HG03139 (cell line): ENCODE data around the gene EMP1.
A peak's percentile ranks its signal among the peaks of the same experiment; 100 is the strongest.

Source experiments
- ATAC-seq: cut with Tn5 transposase; IDR thresholded peaks from one replicate; pipeline ENCODE4 v1.9.1; 2021; ENCODE audit not compliant: unreplicated experiment

Gene EMP1, protein sequence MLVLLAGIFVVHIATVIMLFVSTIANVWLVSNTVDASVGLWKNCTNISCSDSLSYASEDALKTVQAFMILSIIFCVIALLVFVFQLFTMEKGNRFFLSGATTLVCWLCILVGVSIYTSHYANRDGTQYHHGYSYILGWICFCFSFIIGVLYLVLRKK

GRCh38 chr12:13196130-13196921 is at the start of gene EMP1:
TSS of gene EMP1 (plus strand) at chr12:13196726. CDS start at chr12:13211511, 14,785 bp downstream.
- ATAC-seq: peak; percentile 80

GRCh38 chr12:13147688-13148484 is 48.6 kb upstream of the EMP1 start:
- ATAC-seq: no peak

GRCh38 chr12:13148485-13148847 is 48.1 kb upstream of the EMP1 start:
- no peak for ATAC-seq

- ATAC-seq: no peak
These were observed 47.1 kb upstream of the EMP1 start for GRCh38 chr12:13149411-13149810.

GRCh38 chr12:13152281-13152680 is 44.2 kb upstream of the EMP1 start:
- no peak for ATAC-seq

GRCh38 chr12:13152756-13153155 is 43.8 kb upstream of the EMP1 start:
- ATAC-seq: no peak

DNA sequence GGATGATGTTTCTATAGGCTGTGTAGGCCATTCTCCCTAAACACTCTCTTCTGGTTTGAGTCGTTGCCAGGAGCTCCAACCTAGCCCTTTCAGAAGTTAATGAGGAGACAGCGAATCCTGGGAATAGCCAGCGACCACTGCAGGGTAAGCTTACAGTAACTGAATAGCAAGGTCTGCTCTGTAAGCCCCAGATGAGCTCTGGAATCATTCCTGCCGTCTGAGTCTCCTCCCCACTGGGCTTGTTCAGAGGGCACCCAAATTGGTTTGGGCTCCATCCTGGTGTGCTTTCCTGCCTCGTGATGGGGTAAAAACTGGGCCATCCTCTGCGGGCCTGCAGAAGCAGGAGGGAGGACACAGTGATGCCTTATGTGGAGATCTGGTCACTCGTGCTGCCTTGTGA is 43.3 kb upstream of the EMP1 start:
- no peak for ATAC-seq

- ATAC-seq: no peak
These were observed 42.4 kb upstream of the EMP1 start for GRCh38 chr12:13154027-13154538.

- no peak for ATAC-seq
These were observed 41.7 kb upstream of the EMP1 start for GRCh38 chr12:13154831-13155230.

GRCh38 chr12:13156277-13156676 is 40.2 kb upstream of the EMP1 start:
- ATAC-seq: no peak

DNA sequence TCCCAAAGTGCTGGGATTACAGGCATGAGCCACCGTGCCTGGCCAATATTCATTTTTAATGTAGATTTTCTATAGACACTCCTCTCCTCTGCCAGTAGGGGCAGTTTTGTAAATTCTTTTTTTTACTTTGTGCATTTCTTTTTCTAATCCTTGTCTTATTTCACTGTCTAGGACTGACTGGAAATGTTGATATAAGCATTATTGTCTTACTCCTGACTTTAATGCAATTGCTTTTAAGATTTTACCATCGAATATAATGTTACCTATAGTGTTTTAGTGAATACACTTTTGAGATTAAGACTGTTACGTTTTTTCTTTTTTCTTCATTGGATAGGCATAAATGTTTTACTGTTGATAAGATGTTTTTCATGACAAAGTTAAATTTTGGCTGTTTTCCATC is 35.4 kb upstream of the EMP1 start:
- ATAC-seq: no peak

DNA sequence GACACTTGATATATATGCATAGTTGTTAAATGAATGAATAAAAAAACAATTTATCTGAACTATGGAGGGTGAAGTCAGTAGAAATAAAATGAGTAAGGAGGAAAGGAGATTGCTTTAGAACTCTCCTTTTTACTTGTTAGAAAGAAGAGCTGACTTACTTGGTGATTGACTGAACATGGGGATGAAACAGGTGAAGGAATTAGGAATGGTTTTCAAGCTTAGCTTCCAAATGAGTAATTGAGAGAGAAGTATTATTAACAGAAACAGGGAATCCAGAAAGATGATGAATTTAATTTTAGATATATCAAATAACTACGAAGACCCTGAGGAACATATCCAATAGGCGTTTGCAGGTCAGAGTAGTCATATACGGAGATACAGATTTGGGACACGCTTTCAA is 33.6 kb upstream of the EMP1 start:
- no peak for ATAC-seq

GRCh38 chr12:13163868-13164635 is 32.5 kb upstream of the EMP1 start:
- no peak for ATAC-seq

DNA sequence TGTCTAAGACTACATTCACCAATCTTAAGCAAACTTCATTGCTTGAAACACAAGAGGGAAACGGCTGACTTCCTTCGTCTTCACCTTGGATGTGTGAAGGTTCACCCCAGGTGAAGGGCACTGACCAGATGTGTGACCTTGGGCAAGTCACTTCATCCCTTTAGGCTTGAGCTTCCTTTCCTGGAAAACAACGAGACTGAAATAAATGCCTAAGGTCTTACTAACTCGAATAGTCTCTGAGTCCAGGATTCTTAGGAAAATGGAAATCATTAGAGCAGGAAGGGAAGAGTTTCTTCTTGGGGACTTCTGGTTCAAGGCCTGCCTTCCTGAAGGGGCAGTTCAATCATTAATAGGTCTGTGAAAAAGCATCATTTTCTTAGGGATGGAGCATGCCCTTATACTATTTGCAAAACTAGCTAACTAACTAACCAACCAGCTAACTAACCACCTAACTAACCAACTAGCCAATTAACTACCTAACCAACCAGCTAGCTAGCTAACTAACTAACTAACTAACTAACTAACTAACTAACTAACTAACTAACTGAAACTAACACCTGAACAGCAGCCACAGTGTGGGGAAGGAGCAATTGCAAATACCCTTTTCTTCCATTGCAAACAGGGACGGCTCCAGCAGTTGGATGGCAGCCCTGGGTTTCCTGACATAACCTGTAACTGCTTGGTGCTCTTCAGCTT is 31.5 kb upstream of the EMP1 start:
- no peak for ATAC-seq

DNA sequence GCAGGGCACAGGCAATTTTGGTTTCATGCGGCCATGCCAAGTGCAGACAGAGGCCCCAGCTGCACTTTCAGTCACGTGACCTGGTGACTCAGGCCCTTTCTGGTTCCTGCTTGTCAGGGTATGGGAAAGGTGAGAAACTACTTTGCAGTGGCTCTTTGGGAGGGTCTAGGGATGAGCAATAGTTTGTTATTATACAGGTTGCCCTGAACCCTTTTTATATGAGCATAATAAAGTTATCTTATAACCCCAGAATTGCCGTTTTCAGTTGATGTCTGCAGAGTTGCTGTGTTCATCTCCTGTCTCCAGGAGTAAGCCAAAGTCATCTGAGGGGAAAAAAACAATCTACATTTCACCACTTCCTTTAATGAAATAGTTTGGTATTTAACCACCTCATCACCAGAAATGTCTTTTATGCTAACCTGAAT is 30.9 kb upstream of the EMP1 start:
- peak; percentile 74 for ATAC-seq

DNA sequence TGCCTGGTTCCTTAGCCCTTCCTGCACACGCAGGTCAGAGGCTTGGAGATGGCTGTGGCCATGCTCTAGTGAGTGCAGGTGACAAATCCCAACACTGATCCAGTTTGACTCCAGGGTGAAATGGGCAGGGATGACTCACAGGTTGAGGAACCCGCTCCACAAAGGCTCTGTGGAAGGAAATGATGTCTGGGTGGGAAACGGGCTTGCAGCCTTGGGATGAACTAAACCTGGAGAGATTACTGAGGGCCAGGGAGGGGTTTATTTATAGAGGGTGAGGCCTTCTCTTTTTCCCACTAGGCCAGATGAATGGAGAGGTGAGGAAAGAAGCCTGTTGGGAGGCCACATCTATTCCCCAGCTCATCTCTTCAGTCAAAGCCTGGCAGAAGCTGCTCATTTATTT is 29.3 kb upstream of the EMP1 start:
- no peak for ATAC-seq

DNA sequence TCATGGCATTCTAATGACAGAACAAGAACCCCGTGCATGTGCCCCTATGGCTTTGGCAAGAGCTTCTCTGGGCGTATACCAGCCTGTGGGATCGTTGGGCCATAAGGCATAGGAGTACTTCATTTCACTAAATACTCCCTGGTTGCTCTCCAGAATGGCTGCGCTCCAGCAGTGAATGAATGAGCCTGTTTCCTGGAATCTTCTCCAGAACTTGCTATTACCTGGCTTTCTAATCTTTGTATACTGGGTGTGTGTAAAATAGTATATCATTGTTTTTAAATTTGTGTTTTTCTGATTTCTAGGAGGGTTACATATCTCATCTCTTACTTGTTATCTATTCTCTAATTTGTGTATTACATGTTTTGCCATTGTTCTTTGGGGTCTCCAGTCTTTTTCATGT is 28.6 kb upstream of the EMP1 start:
- no peak for ATAC-seq

DNA sequence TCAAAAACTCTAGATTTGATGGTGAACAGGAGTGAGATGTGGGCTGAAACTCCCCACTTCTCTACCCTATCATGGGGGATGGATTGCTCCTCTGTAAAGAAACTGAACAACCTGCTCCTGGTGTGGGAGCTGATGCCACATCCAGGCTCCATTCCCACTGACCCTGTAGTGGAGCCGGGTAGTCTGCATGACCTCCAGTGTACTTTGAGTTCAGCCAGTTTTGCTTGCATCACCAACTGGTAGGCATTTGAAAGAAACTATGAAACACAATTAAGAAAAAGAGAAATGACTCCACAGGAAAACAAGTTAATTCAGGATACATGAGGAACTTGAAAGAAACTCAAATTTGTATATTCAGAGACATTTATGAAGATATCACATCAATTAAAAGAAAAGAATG is 27.3 kb upstream of the EMP1 start:
- no peak for ATAC-seq

GRCh38 chr12:13170892-13171490 is 25.5 kb upstream of the EMP1 start:
- no peak for ATAC-seq
